GM18520 (cell line): ENCODE data around the gene COMTD1.

Experiments used
- ATAC-seq: cut with Tn5 transposase; IDR thresholded peaks from one replicate; pipeline ENCODE4 v1.9.1; 2021; ENCODE audit not compliant: unreplicated experiment

Gene COMTD1

DNA sequence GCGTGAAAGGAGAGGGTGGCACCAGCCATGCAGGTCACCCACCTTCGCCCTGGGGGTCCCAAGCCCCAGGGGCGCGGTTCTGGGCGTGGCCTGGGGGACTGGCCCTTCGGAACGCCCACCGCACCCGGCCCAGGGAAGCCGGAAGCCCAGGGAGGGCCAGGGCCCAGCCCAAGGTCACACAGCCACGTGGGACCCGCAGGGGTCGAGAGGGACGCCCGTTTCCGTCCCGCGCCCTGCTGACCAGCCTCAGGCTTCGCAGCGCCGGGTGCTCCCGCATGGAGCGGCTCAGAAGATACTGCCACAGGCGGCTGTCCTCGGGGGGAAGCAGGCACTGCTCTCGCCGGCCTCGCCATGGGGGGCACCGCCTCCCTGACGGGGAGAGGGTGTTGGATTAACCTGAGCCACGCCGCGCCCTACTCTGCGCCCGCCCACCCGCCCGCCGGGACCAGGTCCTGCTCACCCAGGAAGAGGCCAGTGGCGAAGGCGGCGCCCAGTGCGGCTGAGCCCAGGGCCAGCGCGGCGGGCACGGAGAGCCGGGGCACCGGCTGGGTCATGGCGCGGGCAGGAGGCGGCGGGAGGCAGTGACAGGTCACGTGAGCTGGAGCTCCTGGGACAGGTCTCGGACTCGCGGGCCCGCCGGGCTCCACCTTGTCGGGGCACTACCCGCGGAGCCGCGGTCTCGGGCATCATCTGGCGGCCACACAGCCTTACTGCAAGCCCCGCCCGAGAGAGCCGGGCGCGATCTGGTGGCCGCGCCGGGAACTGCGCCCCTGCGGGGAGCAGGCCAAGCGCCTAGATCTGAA, at the start of gene COMTD1:
Gene COMTD1, minus strand, starts transcription at position 583 of the 803 bp plus-strand sequence. Its CDS starts 29 bp downstream, at position 554.
- ATAC-seq: peak; percentile 76

DNA sequence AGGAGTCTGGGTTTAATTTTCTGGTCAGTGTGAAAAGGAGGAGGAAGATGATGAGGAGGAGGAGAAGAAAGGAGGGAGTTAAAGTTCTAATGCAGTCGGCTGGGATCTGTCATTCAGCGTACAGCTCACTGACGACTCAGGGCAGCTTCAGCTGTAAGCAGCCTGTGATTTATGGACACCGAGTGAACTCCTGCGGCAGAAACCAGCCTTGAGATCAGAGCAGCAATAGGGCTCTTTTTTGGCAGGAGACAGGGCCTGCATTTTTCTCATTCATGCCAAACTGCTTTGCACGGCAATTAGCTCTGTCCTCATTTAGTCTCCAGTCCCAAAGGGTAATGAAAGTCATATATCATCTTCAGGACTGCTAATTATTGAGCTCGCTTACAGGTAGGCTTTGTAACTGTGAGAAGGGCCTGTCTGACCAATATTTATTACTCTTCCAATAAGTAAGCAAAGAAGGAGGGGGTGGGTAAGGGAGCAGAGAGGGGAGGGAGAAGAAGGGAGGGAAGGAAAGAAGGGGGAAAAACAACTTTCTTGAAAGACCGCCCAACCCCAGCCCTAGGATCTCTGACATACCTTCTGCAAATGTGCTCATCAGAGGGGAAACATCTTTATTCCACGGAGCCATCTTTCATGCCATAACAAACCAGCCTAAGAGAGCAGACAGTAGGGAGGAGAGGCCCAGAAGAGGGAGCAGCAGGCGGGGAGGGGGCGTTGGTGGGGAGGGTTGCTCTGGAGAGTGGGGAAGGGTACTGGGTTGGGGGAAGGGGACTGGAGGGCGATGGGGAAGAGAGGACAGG, 48.1 kb upstream of the COMTD1 start:
- ATAC-seq: no peak

DNA sequence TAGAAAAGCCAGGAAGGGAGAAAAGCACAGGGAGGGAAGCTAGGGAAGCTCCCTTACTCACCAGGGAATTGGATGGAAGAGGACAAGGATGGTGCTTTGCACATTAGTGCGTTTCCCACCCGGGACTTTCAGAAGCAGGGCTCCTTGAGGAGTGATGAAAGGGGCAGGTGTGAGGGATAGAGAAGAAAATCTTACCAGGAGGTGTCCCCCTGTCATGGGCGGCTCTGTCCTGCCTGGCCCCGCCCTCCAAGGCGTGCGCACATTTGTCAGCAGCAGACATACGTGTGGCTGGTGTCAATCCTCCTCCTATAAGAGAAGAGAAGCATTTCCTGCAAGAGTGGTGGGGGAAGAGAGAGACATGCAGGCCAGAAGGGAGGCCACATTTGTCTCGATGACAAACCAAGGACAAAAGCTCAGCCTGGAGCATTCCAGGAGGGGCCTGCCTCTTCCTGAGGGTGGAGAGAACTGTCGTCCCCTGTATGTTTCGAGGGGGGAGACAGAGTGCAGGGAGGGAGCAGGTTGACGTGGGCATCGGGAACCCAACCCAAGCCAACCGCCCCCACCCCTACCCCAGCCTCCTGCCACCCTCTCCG, 47.4 kb upstream of the COMTD1 start:
- no peak for ATAC-seq

DNA sequence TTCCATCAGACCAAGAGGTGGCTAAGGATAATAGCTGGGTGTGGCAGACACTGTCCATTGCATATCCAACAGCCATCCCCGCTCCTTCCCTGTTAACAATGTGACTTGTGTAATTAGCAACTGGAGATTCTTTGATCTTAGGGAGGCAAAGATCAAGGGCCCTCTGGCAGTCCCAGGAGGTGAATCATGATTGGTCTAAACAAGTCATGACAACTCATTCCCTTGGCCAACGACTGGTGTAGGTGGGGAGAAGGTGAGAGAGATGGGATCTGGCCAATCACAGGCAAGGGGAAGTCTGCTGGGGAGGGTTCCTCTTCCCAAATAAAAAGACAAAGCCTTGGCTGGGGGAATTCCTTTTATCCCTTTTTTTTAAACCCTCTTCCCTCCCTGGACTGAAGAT, 46.2 kb upstream of the COMTD1 start:
- ATAC-seq: no peak

DNA sequence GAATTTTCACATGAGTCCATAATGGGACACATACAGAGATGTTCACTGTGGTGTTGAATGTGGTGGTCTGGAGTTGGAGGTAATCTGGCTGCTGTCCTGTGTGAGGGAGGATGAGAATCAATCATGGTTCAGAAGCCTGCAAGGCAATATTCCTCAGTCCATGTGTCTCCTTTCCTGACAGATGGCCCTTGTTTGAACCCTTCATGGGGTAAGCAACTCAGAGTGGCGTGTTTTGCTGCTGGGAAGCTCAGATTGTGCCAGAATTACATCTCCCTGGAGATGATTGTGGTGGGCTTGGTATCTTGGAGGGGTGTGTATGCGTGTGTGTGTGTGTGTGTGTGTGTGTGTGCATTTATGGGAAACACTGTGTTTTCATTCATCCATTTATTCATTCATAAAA, 44.5 kb upstream of the COMTD1 start:
- ATAC-seq: no peak

DNA sequence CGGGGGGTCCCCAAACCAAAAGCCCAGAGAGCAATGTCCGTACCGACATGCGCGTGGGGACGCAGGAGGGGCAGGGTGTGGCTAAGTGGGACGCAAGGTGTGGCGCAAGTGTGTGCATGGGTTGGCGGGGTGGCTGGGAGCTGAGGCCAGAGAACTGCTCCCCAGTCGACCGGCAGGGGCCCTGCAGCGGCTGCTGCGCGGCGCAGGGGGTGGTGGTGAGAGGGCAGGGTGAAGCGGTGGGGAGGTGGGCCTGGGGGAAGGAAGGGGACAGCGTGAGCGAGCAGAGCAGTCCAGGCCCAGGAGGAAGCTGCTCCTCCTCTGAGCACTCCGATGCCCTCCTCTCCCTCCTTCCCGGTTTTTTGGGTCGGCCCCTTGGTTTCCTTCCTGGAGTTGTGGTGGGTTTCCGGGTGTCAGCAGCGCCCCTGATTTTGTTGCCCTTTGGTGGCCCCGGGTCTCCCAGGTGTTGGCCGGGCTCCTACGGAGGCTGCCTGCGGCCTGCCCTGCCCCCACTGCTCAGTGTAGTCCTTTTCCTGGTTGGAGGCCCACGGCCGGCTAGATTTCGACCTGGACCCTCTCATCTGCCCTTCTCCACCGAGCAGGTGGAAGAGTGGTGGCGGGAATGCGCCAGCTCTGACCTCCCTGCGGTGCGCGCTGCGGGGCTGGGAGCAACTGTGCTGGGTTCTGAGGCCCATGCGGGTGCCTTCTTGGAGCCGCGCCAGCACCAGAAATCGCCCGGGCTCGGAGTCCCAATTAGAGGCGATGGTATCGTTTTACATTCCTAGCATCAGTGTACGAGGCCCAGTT, 40.5 kb upstream of the COMTD1 start:
- ATAC-seq: no peak

DNA sequence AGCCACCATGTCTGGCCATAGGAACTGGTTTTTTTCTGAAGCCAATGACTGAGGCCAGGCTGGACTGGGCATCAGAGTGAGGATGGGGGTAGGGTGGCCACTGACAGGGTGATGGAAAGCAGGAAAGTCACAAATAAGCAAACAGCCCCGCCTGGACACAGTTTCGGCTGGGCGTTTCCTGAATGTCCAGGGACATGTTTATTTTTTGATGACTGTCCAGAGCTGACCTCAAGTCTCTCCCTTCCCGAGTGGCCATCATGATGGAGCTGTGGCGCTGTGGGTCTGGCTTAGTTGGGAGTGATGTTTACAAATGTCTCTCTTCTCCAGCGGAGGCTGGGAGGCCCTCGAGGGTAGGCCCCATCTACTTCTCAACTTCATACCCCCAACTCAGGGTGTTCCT, 37.1 kb upstream of the COMTD1 start:
- ATAC-seq: no peak

DNA sequence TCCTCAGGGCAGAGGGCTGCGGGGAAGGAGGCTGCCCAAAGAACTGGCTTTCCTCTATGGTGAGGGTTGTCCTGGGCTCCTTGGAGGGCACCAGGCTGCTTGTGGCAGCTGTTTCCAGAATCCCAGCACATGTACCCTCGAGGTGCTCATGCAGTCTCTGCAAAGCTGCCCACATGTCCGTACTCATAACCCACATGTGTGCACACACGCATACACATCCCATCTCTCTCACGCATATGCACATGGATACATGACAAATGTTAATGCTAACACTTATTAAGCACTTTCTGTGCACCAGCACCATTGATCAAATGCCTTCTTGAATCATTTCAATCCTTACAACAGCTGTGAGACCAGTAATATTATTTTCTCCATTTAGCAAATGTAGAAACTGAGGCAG, 36.3 kb upstream of the COMTD1 start:
- no peak for ATAC-seq

DNA sequence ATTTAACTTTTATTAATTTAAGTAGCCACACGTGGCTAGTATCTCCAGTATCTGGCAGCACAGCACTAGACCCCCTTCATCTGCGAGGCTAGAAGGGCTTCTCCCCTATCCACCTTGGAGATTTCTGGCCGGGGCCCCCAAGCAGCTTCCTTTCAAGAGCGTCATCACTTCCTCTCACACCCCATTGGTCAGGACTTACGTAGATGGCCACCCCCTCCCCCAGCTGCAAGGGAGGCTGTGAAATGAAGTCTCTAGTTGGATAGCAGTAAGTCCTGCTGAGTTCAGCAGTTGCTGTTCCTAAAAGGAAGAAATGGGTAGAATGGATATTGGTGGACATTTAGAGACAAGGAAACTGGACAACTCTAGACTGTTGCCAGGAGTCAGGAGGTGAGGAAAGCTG, 33.8 kb upstream of the COMTD1 start:
- ATAC-seq: no peak

DNA sequence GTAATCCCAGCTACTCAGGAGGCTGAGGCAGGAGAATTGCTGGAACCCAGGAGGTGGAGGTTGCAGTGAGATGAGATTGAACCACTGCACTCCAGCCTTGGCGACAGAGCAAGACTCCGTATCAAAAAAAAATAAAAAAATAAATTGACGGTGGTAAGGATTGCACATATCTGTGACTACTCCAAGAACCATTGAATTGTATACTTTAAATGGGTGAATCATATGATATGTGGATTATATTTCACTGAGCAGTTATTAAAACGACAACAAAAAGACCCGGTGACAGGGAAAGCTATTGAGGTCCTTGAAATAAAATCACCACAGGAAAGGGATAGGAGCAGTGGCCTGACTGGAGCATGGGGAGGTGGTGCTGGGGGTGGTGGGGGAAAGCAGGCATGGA, 31.2 kb upstream of the COMTD1 start:
- ATAC-seq: no peak

DNA sequence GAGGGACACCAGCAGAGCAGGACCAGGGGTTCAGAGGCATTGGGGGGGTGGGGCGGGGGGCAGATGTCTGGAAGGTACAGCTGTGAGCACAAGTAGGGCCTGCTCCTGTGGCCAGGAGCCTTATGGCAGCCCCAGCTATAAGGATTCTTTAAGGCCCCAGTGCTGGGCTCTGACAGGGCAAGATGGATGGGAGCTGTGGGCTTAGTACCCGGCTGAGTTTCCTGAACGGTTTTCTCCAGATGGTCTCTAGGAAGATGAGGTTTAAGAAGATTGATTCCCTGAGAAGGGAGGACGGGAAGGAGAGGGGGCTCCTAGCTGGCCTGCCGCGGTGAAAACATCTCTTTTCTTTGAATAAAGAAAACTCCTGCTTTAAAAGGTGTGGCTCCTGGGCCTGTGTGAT, 30.1 kb upstream of the COMTD1 start:
- no peak for ATAC-seq

DNA sequence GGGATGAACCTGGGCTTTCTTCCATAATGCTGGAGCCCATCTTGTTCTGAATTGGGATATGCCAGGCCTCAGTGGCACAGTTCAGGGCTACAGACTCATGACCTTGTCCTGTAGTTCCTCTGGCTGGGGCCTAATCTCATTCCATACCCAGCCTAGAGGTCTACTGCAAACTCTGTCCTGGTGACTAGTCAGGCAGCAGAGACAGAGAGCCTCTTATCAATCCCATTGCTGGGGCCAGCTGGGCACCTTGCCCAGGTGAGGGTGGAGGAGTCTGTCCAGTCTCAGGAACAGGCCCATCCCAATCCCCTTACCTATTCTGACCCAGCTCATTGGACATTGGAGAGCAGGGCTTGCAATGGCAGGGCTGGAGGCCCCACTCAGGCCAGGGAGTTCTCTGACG, 28.0 kb upstream of the COMTD1 start:
- ATAC-seq: no peak

DNA sequence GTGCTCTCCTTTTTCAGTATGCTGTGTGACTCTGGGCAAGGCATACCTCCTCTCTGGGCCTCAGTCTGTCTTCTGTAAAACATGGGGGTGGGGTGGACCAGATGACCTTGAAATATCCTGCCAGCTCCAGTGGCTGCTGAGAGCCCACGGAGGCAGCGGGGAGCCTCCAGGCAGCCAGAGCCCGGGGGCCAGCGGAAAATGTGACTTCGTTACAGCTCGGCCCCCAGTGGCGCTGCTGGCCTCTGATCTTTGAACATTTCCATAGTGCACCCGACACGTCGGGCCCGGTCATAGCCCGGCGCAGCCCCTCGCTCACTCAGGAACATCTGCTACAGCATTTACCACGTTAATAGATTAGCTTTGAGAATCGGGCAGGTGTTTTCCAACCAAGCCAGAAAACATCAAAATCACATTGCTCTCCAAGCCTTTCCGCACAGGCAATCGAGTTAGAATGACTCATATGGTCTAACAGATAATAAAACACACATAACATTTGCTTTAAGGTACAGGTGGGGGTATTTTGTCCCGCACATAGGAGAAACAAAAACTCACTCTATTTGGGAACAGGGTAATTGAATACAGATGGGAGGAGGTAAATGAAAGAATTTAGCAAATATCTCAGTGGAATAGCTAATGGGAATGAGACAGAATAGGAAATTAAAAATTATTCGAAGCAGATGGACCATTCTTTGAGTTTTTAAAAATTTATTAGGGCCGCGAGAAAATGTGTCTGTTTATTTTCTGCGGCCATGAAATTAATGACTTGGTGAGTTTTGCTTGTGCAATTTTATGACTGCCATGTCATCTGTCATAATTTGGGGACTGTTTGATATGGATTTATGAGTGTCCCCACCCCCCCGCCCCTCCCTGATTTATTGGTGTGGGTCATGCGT, 26.3 kb upstream of the COMTD1 start:
- ATAC-seq: no peak

DNA sequence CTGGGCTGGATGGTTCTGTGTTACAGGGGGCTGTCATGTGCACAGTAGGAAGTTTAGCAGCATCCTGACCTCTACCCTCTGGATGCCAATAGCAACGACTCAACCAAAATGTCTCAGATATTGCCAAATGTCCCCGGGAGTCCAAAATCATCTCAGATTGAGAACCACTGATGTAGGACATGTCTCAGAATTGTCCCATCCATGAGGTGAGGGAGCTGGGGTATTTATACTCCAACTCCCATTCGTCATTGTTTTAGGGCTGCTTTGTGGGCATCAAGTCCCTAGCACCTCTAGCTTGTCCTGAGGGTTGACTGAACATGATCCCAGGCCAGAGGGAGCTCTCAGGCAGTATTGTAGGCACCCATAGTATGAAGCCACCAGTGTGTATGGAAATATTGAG, 25.2 kb upstream of the COMTD1 start:
- ATAC-seq: no peak

DNA sequence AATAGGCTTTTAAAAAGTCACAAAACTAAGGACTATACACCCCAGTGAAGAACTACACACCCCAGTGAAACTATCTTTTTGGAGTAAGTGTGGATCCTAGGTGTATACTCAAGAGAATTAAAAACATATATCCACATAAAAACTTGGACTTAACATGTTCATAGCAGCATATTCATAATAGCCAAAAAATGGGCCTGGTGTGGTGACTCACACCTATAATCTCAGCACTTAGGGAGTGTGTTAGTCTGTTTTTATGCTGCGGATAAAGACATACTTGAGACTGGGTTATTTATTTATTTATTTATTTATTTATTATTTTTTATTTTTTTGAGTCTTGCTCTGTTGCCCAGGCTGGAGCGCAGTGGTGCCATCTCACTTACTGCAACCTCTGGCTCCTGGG, 19.0 kb upstream of the COMTD1 start:
- ATAC-seq: no peak

DNA sequence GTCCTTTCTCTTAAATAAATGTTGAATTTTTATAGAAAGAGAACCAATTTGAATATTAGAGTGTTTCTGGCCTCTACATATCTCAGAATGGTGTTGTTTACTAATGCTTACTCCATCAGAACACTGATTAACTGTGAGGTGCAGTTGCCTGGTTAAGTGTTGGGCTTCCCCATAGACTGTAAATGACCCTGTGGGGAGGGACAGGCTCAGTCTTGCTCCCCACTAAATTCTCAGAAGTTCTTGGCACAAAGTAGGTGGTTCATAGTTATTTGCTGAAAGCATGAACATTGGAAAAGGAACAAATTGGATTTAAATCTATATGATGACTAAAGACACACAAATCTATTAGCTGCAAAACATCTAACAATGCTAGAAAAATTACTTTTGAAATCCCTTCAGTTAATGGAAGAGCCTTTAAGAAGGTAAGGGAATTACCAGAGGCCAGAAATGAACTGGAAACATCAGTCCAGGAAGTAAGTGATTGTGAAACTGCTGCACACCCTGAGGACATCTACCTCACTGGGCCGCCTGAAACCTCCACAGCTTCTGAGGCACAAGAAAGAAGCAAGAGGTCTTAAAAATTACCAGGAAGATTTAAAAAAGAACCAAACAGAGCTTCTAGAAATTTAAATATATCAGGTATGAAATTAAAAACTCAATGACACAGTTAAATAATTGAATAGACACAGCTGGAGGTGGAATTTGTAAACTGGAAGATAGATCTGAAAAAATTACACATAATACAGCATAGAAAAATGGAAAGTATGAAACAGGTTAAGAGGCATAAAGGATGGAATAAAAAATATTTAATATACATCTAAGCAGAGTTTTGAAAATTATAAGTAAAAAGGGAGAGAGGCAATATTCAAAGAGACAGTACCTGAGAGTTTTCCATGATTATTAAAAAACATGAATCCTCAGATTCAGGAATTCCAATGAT, 17.8 kb upstream of the COMTD1 start:
- no peak for ATAC-seq

DNA sequence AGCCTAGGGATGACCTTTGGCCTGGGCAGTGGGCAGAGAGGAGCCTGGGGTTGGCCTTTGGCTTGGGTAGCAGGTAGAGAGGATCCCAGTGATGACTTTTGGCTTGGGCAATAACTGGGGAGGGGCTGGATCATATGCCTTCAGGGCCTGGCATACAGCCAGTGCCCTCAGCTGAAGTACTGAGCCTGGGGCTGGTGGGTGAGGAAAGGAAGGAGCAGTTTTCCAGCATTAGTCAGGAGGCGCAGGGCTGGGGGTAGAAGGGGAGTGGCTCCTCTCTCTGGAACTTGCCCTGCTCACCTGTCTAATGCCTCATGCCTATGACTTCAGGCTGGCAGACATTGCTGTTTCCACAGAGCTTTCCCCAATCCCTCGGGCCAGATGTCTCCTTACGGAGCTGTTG, 15.2 kb upstream of the COMTD1 start:
- no peak for ATAC-seq

DNA sequence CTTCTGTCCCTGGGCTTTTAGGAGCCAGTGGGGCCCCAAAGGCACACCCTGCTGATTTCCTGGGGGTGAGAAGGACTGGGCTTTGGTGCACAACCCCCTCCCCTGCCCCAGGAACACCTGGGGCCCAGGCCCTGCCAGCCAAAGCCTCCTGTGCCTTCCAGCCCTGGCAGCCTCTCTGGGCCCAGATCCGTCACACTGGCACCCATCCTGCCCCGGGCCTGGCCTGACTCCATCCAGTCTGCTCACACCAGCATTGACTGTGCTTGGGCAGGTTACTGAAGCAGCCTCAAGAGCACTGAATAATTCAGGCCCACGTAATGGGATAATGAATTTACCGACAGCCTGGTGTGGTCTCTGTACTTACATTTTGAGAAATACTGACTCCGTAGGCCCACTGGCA, 12.0 kb upstream of the COMTD1 start:
- ATAC-seq: no peak

DNA sequence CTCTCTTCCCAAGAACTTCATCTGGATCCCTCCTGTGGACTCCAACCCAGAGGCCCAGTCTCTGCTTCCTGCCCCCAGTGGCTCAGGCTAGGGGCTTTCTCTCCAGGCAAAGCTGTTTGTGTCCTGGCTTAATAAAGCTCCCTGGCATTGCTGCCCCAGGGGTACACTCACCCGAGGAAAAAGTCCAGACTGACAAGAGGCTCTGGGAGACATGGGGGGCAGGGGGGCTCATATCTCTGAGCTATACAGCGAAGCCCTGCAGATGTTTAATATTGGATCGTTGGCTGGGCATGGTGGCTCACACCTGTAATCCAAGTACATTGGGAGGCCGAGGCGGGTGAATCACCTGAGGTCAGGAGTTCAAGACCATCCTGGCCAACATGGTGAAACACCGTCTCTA, 10.7 kb upstream of the COMTD1 start:
- no peak for ATAC-seq
